Testis (tissue), 5 donors: ENCODE data around the gene TMEM42. TPM values are rescaled to one million over a fixed set of nuclear protein-coding genes. Genes with fewer than 3 reads are reported as not detected.
"Not testable (repeated sequence)": the region's sequence is repeated elsewhere in the genome, so short reads cannot be mapped to it uniquely, and the experiment has no call there.

ENCODE experiments used
- DNase-seq: peaks from one replicate; pipeline ENCODE4 v3.0.0-alpha.2; 2019
- H3K27ac ChIP-seq, 2 donors: fragments of 200-600 bp; sonication (generic); one replicate each; pipeline ENCODE4 v1.5.1; 2019
- H3K27me3 ChIP-seq: fragments of 200-600 bp; sonication (generic); one replicate; pipeline ENCODE4 v1.5.1; 2019
- H3K36me3 ChIP-seq: fragments of 200-600 bp; sonication (generic); one replicate; pipeline ENCODE4 v1.5.1; 2017; ENCODE audit warnings: low read depth; ENCODE audit errors: missing control alignments
- H3K4me1 ChIP-seq: fragments of 200-600 bp; sonication (generic); one replicate; pipeline ENCODE4 v1.5.1; 2019
- H3K4me3 ChIP-seq, 2 donors: fragments of 200-600 bp; sonication (generic); one replicate each; pipeline ENCODE4 v1.5.1; 2017 to 2019
- H3K9me3 ChIP-seq: fragments of 200-600 bp; sonication (generic); one replicate; pipeline ENCODE4 v1.5.1; 2017
- POLR2A ChIP-seq: fragments of 450-650 bp; IDR thresholded peaks from one replicate; pipeline ENCODE4 v1.6.1; 2017; ENCODE audit warnings: antibody characterized with exemption, mild to moderate bottlenecking, moderate library complexity
- WGBS, 2 donors: methylation state at CpG; one replicate each; pipeline ENCODE4 v1.1.5; 2018; 5-methylcytosine and 5-hydroxymethylcytosine counted together
- intact Hi-C: fragments of 100-400 bp; cut with DNase I; formaldehyde crosslinking; loops from one replicate; pipeline ENCODE4 v1.15.1; 2023; ENCODE audit warnings: low total_unique reads
- long read RNA-seq, 2 donors: transcript quantifications; one replicate each; lab custom pipeline, GENCODE V29; 2026
- polyA plus RNA-seq: library from polyadenylated mRNA; stranded (reverse); fragments of 350-450 nt; fragmentation: Illumina TruSeq; extraction: RNeasy Lipid Tissue Mini Kit (QIAGEN cat#74804); gene quantifications from one replicate; pipeline ENCODE4 v1.2.3, GENCODE V29; 2014; ENCODE audit warnings: low read depth, low replicate concordance; ENCODE audit not compliant: insufficient read depth
- total RNA-seq, 2 donors: library from RNA; depleted of rRNA; stranded (reverse); fragments of >200 nt; gene quantifications; one replicate each; pipeline ENCODE4 v1.2.3, GENCODE V29; 2016
- TF ChIP-seq, protein P1 (sequence below), 3 experiments: fragments of 450-650 bp in 2 of 3; fragments of 200-600 bp in 1 of 3; sonication (generic) in 1 of 3; IDR thresholded peaks; one replicate each; pipeline ENCODE4 v1.5.1; 2016 to 2019; ENCODE audit warnings: antibody characterized with exemption in 3 of 3, mild to moderate bottlenecking in 2 of 3, moderate library complexity in 1 of 3

Gene TMEM42
- total RNA-seq, result 10 to 100 TPM; 42.2 to 46.4 TPM
- 42.2 TPM for polyA plus RNA-seq
- long read RNA-seq, donor 1, transcript TMEM42-201 (3 exons, 1,026 nt), result major isoform, 7 of 9 reads
- long read RNA-seq, donor 1, partial matches to known transcripts, result 0 of 9 reads
- long read RNA-seq, donor 1, other reads (novel, unspliced or antisense), result 0 of 9 reads
- long read RNA-seq, donor 2, transcript TMEM42-201 (3 exons, 1,026 nt), result major isoform, 8 of 9 reads
- long read RNA-seq, donor 2, partial matches to known transcripts, result 0 of 9 reads
- long read RNA-seq, donor 2, other reads (novel, unspliced or antisense), result 0 of 9 reads

DNA sequence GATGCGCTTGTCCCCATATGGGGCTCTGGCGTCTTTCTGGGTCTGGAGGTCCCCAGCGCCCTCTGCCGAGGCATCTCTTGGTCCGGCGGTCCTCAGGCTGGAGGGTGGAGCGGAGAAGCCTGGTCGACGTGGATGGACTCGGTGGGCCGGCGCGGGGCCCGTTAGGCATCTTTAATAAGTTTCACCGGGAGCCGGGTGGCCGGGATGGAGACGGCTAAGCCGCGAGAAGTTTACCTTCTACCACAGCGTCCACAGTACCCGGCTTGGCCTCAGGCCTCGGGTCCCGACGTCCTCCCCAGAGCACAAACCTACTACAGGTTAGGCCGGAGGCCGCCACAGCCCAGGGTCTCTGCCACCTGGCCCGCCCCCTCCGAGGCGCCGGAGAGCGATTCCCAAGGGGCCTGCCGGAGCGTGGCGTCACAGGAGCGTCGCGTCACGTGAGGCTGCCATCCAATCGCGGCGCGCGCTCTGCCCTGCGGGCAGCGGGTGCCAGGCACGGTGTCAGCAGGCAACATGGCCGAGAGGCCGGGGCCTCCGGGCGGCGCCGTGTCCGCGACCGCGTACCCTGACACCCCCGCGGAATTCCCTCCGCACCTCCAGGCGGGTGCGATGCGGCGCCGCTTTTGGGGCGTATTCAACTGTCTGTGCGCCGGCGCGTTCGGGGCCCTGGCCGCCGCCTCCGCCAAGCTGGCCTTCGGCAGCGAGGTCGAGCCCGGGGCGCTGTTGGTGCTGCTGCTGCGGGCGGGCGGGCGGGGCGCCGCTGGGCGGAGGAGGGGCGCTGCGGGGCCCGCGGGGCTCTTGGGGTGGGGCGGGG lies at the start of gene TMEM42:
Gene TMEM42 (plus strand): TSS at position 501 of the 814 bp plus-strand sequence. CDS start 13 bp downstream, at position 514.
- no peaks in the 10 kb centered on the region for H3K4me1 ChIP-seq
- H3K27me3 ChIP-seq, result no peaks in the 10 kb centered on the region
- intact Hi-C loops, result no loop called here
- H3K36me3 ChIP-seq, result no peaks in the 10 kb centered on the region
- peak within 1 kb of the TSS; percentile 84 to 89 for H3K27ac ChIP-seq
- 0 to 3% methylated on average over 4 to 48 of the region's 91 CpGs for WGBS, 2 donors
- DNase-seq, result peak; percentile 93
- TF ChIP-seq, protein P1, sequence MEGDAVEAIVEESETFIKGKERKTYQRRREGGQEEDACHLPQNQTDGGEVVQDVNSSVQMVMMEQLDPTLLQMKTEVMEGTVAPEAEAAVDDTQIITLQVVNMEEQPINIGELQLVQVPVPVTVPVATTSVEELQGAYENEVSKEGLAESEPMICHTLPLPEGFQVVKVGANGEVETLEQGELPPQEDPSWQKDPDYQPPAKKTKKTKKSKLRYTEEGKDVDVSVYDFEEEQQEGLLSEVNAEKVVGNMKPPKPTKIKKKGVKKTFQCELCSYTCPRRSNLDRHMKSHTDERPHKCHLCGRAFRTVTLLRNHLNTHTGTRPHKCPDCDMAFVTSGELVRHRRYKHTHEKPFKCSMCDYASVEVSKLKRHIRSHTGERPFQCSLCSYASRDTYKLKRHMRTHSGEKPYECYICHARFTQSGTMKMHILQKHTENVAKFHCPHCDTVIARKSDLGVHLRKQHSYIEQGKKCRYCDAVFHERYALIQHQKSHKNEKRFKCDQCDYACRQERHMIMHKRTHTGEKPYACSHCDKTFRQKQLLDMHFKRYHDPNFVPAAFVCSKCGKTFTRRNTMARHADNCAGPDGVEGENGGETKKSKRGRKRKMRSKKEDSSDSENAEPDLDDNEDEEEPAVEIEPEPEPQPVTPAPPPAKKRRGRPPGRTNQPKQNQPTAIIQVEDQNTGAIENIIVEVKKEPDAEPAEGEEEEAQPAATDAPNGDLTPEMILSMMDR (IDR thresholded peaks at IDR 0.05), result no peak
- peak; percentile 19 for TF ChIP-seq POLR2A
- H3K9me3 ChIP-seq, result no peaks in the 10 kb centered on the region
- peak within 1 kb of the TSS; percentile 64 to 80 for H3K4me3 ChIP-seq

DNA sequence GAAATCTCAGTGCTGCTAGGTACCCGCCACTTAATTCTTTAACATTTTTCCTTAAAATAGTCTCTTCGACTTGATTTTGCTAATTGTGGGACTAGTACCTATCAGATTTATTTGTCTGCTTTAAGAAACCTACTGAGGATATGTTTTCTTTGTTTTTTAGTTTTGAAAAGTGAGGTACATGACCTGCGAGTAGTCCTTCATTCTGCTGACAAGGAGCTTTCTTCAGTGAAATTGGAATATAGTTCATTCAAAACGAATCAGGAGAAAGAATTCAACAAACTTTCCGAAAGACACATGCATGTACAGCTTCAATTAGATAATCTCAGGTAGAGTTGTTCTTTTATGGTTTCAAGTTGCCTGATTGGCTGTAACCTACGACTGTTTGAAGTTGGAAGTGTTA lies 47.0 kb upstream of the TMEM42 start:
- Histone ChIP-seq H3K4me1 (no peaks in the 10 kb centered on the region), H3K27ac (no peak overlapping the region), H3K4me3 (no peak overlapping the region), H3K9me3 (no peaks in the 10 kb centered on the region), H3K27me3 (no peaks in the 10 kb centered on the region), H3K36me3 (no peaks in the 10 kb centered on the region)
- no peak for DNase-seq
- WGBS, 2 donors, result 91% methylated on average over 6 of the region's 6 CpGs
- intact Hi-C loops, result no loop called here
- TF ChIP-seq, protein P1 (IDR thresholded peaks at IDR 0.05), result no peak

- intact Hi-C loops, H3K4me1 ChIP-seq, H3K27me3 ChIP-seq, H3K36me3 ChIP-seq, H3K4me3 ChIP-seq, H3K9me3 ChIP-seq, DNase-seq, H3K27ac ChIP-seq: not testable (repeated sequence)
- WGBS, 2 donors, result 94 to 100% methylated on average over 2 of the region's 2 CpGs
Observed at GRCh38 chr3:44816334-44816733, 45.4 kb upstream of the TMEM42 start.

GRCh38 chr3:44821206-44821605 lies 40.5 kb upstream of the TMEM42 start:
- H3K4me3 ChIP-seq, DNase-seq, H3K27ac ChIP-seq, H3K9me3 ChIP-seq, intact Hi-C loops, H3K4me1 ChIP-seq, H3K36me3 ChIP-seq, H3K27me3 ChIP-seq: not testable (repeated sequence)
- 90 to 93% methylated on average over 8 to 33 of the region's 34 CpGs for WGBS, 2 donors

GRCh38 chr3:44825264-44825925 lies 36.3 kb upstream of the TMEM42 start:
- DNase-seq, result no peak
- no peaks in the 10 kb centered on the region for H3K36me3 ChIP-seq
- no peak for TF ChIP-seq POLR2A
- TF ChIP-seq, protein P1 (IDR thresholded peaks at IDR 0.05), result no peak
- intact Hi-C loops, result no loop called here
- no peak overlapping the region for H3K27ac ChIP-seq
- H3K9me3 ChIP-seq, result no peaks in the 10 kb centered on the region
- H3K4me3 ChIP-seq, result no peak overlapping the region
- H3K4me1 ChIP-seq, result no peaks in the 10 kb centered on the region
- 90 to 93% methylated on average over 2 of the region's 2 CpGs for WGBS, 2 donors
- no peaks in the 10 kb centered on the region for H3K27me3 ChIP-seq
